SK-N-SH (cell line): Measurements from ENCODE around the gene CDHR3. TPM values are rescaled to one million over a fixed set of nuclear protein-coding genes. Genes with fewer than 3 reads are reported as not detected.
A peak's percentile ranks its signal among the peaks of the same experiment; 100 is the strongest.

Source experiments
- CTCF ChIA-PET: fragments of 300-600, 350-600 bp; formaldehyde crosslinking; extraction: SDS; loops from one replicate; lab custom pipeline; 2021; lab: Yijun Ruan, JAX
- POLR2A ChIA-PET: fragments of 350-600 bp; sonication (Branson Sonifier 250); formaldehyde crosslinking; extraction: SDS; loops from one replicate; lab custom pipeline; 2020; ENCODE audit warnings: antibody characterized with exemption, inconsistent platforms; lab: Yijun Ruan, JAX
- DNase-seq: peaks from one replicate; pipeline ENCODE4 v3.0.0; 2012
- H2AFZ ChIP-seq: fragments of 200-600 bp; sonication (generic); 2 replicates; pipeline ENCODE4 v1.8.1; 2016; ENCODE audit warnings: antibody characterized with exemption, mild to moderate bottlenecking, low read depth
- H3F3A ChIP-seq: fragments of 200-600 bp; sonication (generic); replicated peaks from 2 replicates; pipeline ENCODE3; 2016; ENCODE audit warnings: antibody characterized with exemption, mild to moderate bottlenecking; ENCODE audit not compliant: insufficient read depth
- H3K27ac ChIP-seq, 2 experiments: fragments of 200-500 bp in 1 of 2; fragments of 200-600 bp in 1 of 2; sonication (Bioruptor generic) in 1 of 2; sonication (generic), shearing (Covaris generic) in 1 of 2; 2 replicates each; pipeline versions ENCODE4 v1.5.1 to v1.6.1; 2014 to 2016; ENCODE audit warnings: low read depth in 2 of 2, inconsistent platforms in 1 of 2, low read length in 1 of 2, mild to moderate bottlenecking in 1 of 2, mixed read lengths in 1 of 2
- H3K27me3 ChIP-seq: fragments of 200-600 bp; sonication (generic), shearing (Covaris generic); 2 replicates; pipeline ENCODE4 v1.6.1; 2016; ENCODE audit warnings: mixed run types; ENCODE audit not compliant: insufficient read depth
- H3K36me3 ChIP-seq, 2 experiments: fragments of 200-500 bp in 1 of 2; fragments of 200-600 bp in 1 of 2; sonication (Bioruptor generic) in 1 of 2; sonication (generic) in 1 of 2; replicated peaks in 1 of 2; 2 replicates each; pipeline versions ENCODE3 to v1.5.1; 2014 to 2016; ENCODE audit warnings: low read length in 1 of 2, mild to moderate bottlenecking in 1 of 2; ENCODE audit not compliant: insufficient read depth in 2 of 2, control insufficient read depth in 1 of 2
- H3K4me1 ChIP-seq, 2 experiments: fragments of 200-500 bp in 1 of 2; fragments of 200-600 bp in 1 of 2; sonication (Bioruptor generic) in 1 of 2; sonication (generic), shearing (Covaris generic) in 1 of 2; 2 replicates each; pipeline versions ENCODE4 v1.5.1 to v1.6.1; 2014 to 2016; ENCODE audit warnings: low read depth in 1 of 2, low read length in 1 of 2, mixed run types in 1 of 2; ENCODE audit not compliant: insufficient read depth in 2 of 2, control insufficient read depth in 1 of 2
- H3K4me2 ChIP-seq: fragments of 200-600 bp; sonication (generic), shearing (Covaris generic); 2 replicates; pipeline ENCODE4 v1.6.1; 2017; ENCODE audit warnings: mixed run types
- H3K4me3 ChIP-seq, 2 experiments: fragments of 200-500 bp in 1 of 2; fragments of 200-600 bp in 1 of 2; sonication (Bioruptor generic) in 1 of 2; sonication (generic), shearing (Covaris generic) in 1 of 2; 2 replicates each; pipeline versions ENCODE4 v1.5.1 to v1.8.1; 2014 to 2016; ENCODE audit warnings: low read depth in 2 of 2, inconsistent platforms in 1 of 2, low read length in 1 of 2, mild to moderate bottlenecking in 1 of 2, mixed read lengths in 1 of 2, moderate library complexity in 1 of 2
- H3K79me2 ChIP-seq: fragments of 200-600 bp; sonication (generic); 2 replicates; pipeline ENCODE4 v1.8.1; 2017; ENCODE audit warnings: mild to moderate bottlenecking; ENCODE audit not compliant: insufficient read depth
- H3K9ac ChIP-seq: fragments of 200-600 bp; sonication (generic); 2 replicates; pipeline ENCODE4 v1.6.1; 2017; ENCODE audit warnings: mixed run types
- H3K9me2 ChIP-seq: fragments of 200-600 bp; sonication (generic); 2 replicates; pipeline ENCODE4 v1.6.1; 2017; ENCODE audit warnings: mixed run types
- H3K9me3 ChIP-seq: fragments of 200-600 bp; sonication (generic); 2 replicates; pipeline ENCODE4 v1.6.1; 2017; ENCODE audit warnings: mixed run types, mild to moderate bottlenecking, moderate library complexity
- H4K20me1 ChIP-seq: fragments of 200-600 bp; sonication (generic); 2 replicates; pipeline ENCODE4 v1.6.1; 2017; ENCODE audit warnings: mild to moderate bottlenecking, mixed run types; ENCODE audit not compliant: insufficient read depth
- EZH2phosphoT487 ChIP-seq: fragments of 200-600 bp; sonication (generic); IDR thresholded peaks from 2 replicates; pipeline ENCODE4 v1.6.1; 2017; ENCODE audit warnings: low read depth, mixed run types, mild to moderate bottlenecking, antibody characterized with exemption, moderate library complexity, borderline replicate concordance
- FOSL2 ChIP-seq: IDR thresholded peaks from 2 replicates; pipeline ENCODE4 v1.4.0; 2012; ENCODE audit warnings: low read depth, mild to moderate bottlenecking, moderate library complexity, borderline replicate concordance
- FOXJ3 ChIP-seq: sonication (generic); formaldehyde crosslinking; IDR thresholded peaks from 2 replicates; pipeline ENCODE4 v1.5.1; 2020; ENCODE audit warnings: mild to moderate bottlenecking, missing genetic modification reagents
- GABPA ChIP-seq: IDR thresholded peaks from 2 replicates; pipeline ENCODE4 v1.4.0; 2012; ENCODE audit warnings: low read depth, mild to moderate bottlenecking
- JUND ChIP-seq: IDR thresholded peaks from 2 replicates; pipeline ENCODE4 v1.4.0; 2012
- MEF2A ChIP-seq: IDR thresholded peaks from 2 replicates; pipeline ENCODE4 v1.4.0; 2012; ENCODE audit warnings: low read depth, borderline replicate concordance
- NFIC ChIP-seq: IDR thresholded peaks from 2 replicates; pipeline ENCODE4 v1.4.0; 2012; ENCODE audit warnings: borderline replicate concordance
- POLR2AphosphoS5 ChIP-seq: IDR thresholded peaks from 2 replicates; pipeline ENCODE4 v1.6.1; 2012; ENCODE audit warnings: low read depth, low read length
- RAD21 ChIP-seq: IDR thresholded peaks from 2 replicates; pipeline ENCODE4 v1.6.1; 2012; ENCODE audit warnings: mild to moderate bottlenecking, low read length
- RCOR1 ChIP-seq: fragments of 150-350 bp; IDR thresholded peaks from 2 replicates; pipeline ENCODE4 v1.6.1; 2017; ENCODE audit warnings: antibody characterized with exemption, low read length
- RFX5 ChIP-seq: IDR thresholded peaks from 2 replicates; pipeline ENCODE4 v1.6.1; 2012; ENCODE audit warnings: mild to moderate bottlenecking, improper control_type of control experiment, low read length
- TCF12 ChIP-seq: IDR thresholded peaks from 2 replicates; pipeline ENCODE4 v1.4.0; 2012
- TEAD4 ChIP-seq: IDR thresholded peaks from 2 replicates; pipeline ENCODE4 v1.4.0; 2012; ENCODE audit warnings: mild to moderate bottlenecking, borderline replicate concordance; ENCODE audit not compliant: insufficient read depth
- WGBS: methylation state at CpG from one replicate; pipeline ENCODE4 v1.1.6; 2017; ENCODE audit warnings: low lambda C conversion rate; 5-methylcytosine and 5-hydroxymethylcytosine counted together
- polyA plus RNA-seq, 3 experiments: library from polyadenylated mRNA; depleted of rRNA; stranded (reverse); fragments of >200 nt; gene quantifications; 2 replicates each; pipeline ENCODE4 v1.2.3, GENCODE V29; 2012
- TF ChIP-seq, protein P1 (sequence below): IDR thresholded peaks from 2 replicates; pipeline ENCODE4 v1.4.0; 2012; ENCODE audit warnings: low read depth
- TF ChIP-seq, protein P2 (sequence below): IDR thresholded peaks from 2 replicates; pipeline ENCODE4; 2012
- TF ChIP-seq, protein P3 (sequence below): fragments of 200-600 bp; sonication (generic); IDR thresholded peaks from 2 replicates; pipeline ENCODE4 v1.6.1; 2017; ENCODE audit warnings: antibody characterized with exemption, mild to moderate bottlenecking, moderate library complexity
- TF ChIP-seq, protein P4 (sequence below): IDR thresholded peaks from 2 replicates; pipeline ENCODE4 v1.6.1; 2012; ENCODE audit warnings: mild to moderate bottlenecking, low read depth, low read length, moderate library complexity

CDHR3 gene
- polyA plus RNA-seq, 1 of the 3 experiments (the other 2 are of a cell fraction): 7.5 TPM

DNA sequence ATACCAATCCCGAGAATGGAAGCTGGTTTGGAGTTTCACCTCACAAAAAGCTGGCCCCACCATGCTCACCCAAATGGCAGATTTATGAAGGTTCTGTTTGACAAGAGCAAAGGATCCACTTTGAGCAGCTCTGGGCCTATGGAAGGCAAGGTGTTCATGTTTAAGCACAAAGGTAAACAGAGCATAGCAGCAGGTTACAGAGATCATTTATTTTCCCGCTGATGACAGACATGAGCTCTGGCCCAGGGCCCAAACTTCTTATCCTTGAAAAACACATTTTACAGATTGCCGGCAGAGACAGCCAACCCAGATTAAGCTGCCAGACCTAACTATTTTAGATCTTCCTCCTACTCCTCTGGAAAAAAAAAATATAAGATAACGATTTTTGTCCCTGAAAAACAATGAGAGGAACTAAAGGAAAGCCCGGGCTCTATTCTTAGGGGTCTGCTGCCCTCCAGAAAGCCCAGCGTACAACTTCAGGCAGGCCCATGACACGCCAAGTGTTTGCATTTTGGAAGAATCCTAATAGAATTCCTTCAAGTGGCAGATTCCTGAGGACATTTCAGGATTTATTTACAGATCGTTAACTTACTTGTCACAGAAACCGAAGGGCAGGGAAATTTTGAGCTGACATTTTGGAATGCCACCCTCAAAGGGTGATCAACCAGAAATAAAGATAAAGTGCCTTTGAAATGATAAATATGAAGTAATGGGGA is 109.1 kb downstream of the CDHR3 start (continued):
- TF ChIP-seq FOXJ3 (CRISPR knock-in tag) (no peak; the same call in 1 of the 2 replicates), TEAD4 (no peak), FOSL2 (no peak), RCOR1 (peak; percentile 91), MEF2A (no peak), TCF12 (peak; percentile 68), RAD21 (no peak; the same call in none of the 2 replicates), JUND (no peak), GABPA (no peak), NFIC (peak; percentile 65; the same call in 1 of the 2 replicates)
- TF ChIP-seq, protein P1, sequence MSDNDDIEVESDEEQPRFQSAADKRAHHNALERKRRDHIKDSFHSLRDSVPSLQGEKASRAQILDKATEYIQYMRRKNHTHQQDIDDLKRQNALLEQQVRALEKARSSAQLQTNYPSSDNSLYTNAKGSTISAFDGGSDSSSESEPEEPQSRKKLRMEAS: no peak
- TF ChIP-seq, protein P2, sequence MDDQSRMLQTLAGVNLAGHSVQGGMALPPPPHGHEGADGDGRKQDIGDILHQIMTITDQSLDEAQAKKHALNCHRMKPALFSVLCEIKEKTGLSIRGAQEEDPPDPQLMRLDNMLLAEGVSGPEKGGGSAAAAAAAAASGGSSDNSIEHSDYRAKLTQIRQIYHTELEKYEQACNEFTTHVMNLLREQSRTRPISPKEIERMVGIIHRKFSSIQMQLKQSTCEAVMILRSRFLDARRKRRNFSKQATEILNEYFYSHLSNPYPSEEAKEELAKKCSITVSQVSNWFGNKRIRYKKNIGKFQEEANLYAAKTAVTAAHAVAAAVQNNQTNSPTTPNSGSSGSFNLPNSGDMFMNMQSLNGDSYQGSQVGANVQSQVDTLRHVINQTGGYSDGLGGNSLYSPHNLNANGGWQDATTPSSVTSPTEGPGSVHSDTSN: peak; percentile 83

DNA sequence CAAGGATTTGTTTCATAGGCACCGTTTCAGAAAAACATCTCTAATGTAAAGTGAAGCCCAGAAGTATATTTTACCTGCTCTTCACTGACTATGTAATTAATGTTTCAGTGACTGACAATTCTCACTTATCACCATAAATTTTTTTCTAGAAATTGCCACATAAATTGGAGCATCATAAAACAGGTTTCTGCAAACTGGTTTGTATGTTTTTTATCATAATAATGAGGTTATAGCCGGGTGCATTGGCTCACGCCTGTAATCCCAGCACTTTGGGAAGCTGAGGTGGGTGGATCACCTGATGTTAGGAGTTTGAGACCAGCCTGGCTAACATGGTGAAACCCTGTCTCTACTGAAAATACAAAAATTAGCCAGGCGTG is 109.6 kb downstream of the CDHR3 start:
- CTCF ChIA-PET: interaction anchor here (1.3 to 9.0 kb wide), 12 partner anchors 8 to 418 kb away, joined by 4 to 109 read pairs (median 7); no protein-coding TSS in a partner anchor

More for the DNA sequence above, 109.6 kb downstream of the CDHR3 start:
- peak overlapping the region in 1 of 2 experiments; percentile 81; a peak in 2 of 4 replicates for H3K27ac ChIP-seq
- no peaks in the 10 kb centered on the region for H4K20me1 ChIP-seq
- no peak for TF ChIP-seq TCF12
- TF ChIP-seq, protein P3, sequence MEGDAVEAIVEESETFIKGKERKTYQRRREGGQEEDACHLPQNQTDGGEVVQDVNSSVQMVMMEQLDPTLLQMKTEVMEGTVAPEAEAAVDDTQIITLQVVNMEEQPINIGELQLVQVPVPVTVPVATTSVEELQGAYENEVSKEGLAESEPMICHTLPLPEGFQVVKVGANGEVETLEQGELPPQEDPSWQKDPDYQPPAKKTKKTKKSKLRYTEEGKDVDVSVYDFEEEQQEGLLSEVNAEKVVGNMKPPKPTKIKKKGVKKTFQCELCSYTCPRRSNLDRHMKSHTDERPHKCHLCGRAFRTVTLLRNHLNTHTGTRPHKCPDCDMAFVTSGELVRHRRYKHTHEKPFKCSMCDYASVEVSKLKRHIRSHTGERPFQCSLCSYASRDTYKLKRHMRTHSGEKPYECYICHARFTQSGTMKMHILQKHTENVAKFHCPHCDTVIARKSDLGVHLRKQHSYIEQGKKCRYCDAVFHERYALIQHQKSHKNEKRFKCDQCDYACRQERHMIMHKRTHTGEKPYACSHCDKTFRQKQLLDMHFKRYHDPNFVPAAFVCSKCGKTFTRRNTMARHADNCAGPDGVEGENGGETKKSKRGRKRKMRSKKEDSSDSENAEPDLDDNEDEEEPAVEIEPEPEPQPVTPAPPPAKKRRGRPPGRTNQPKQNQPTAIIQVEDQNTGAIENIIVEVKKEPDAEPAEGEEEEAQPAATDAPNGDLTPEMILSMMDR: no peak
- TF ChIP-seq EZH2phosphoT487: no peak
- no peak for TF ChIP-seq POLR2AphosphoS5
- no peak for TF ChIP-seq RFX5
- TF ChIP-seq MEF2A: no peak
- TF ChIP-seq, protein P4, sequence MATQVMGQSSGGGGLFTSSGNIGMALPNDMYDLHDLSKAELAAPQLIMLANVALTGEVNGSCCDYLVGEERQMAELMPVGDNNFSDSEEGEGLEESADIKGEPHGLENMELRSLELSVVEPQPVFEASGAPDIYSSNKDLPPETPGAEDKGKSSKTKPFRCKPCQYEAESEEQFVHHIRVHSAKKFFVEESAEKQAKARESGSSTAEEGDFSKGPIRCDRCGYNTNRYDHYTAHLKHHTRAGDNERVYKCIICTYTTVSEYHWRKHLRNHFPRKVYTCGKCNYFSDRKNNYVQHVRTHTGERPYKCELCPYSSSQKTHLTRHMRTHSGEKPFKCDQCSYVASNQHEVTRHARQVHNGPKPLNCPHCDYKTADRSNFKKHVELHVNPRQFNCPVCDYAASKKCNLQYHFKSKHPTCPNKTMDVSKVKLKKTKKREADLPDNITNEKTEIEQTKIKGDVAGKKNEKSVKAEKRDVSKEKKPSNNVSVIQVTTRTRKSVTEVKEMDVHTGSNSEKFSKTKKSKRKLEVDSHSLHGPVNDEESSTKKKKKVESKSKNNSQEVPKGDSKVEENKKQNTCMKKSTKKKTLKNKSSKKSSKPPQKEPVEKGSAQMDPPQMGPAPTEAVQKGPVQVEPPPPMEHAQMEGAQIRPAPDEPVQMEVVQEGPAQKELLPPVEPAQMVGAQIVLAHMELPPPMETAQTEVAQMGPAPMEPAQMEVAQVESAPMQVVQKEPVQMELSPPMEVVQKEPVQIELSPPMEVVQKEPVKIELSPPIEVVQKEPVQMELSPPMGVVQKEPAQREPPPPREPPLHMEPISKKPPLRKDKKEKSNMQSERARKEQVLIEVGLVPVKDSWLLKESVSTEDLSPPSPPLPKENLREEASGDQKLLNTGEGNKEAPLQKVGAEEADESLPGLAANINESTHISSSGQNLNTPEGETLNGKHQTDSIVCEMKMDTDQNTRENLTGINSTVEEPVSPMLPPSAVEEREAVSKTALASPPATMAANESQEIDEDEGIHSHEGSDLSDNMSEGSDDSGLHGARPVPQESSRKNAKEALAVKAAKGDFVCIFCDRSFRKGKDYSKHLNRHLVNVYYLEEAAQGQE: no peak
- no peak for TF ChIP-seq JUND
- TF ChIP-seq, all 33 proteins: peak for 0
- no peaks in the 10 kb centered on the region for H3F3A ChIP-seq
- 0 out of 2 replicates have a peak overlapping the region, but pooled peaks have one; percentile 29 for H2AFZ ChIP-seq
- no peaks in the 10 kb centered on the region for H3K27me3 ChIP-seq
- POLR2A ChIA-PET: interaction anchor here (1.4 to 1.5 kb wide), 4 partner anchors 10 to 79 kb away, joined by 3 to 10 read pairs (median 6); partner anchors contain the start of gene SYPL1
- no peak overlapping the region for H3K9ac ChIP-seq
- H3K79me2 ChIP-seq: no peaks in the 10 kb centered on the region
- H3K9me2 ChIP-seq: no peaks in the 10 kb centered on the region
- H3K4me2 ChIP-seq: no peak overlapping the region
- no peak overlapping the region for H3K4me3 ChIP-seq
- peaks cover 20 to 61% of the 10 kb centered on the region in 2 experiments for H3K4me1 ChIP-seq
- H3K9me3 ChIP-seq: no peaks in the 10 kb centered on the region
- 79% methylated on average over 4 of the region's 4 CpGs for WGBS
- no peak for DNase-seq
- no peaks in the 10 kb centered on the region for H3K36me3 ChIP-seq
